ENCODE data around the gene SNAPC4.
"Not testable (repeated sequence)": the region's sequence is repeated elsewhere in the genome, so short reads cannot be mapped to it uniquely, and the experiment has no call there.

Gene SNAPC4

DNA sequence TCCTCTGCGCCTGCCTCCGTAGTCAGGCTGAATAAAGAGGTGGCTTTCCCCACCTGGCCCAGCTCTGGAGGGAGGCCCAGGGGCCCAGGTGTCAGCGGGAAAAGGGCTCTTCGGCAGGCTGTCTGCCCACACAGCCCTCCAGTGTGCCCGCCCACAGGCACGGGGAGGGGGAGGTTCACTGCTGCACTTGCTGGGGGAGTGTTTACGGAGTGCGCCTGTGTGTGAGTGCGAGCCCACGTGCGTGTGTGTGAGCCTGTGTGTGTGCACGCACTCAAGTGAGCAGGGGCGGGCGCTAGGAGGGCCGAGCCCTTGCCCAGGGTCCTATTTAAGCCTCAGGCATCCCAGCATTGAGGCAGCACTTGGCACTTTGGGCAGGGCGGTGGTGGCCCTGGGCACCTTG is 47.3 kb downstream of the SNAPC4 start:
- DNase-seq, result peak; percentile 19

DNA sequence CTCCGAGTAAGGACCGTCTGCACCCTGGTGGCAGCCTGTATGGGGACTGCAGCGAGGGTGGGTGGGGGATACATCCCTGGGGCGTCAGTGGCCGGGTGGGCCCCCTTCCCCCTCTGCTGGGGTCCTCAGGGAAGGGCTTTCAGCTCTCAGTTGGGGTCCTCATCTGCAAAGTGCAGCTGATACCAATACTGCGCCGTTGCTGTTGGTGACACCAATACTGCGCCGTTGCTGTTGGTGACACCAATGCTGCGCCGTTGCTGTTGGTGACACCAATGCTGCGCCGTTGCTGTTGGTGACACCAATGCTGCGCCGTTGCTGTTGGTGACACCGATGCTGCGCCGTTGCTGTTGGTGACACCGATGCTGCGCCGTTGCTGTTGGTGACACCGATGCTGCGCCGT is 48.1 kb downstream of the SNAPC4 start:
- DNase-seq, result not testable (repeated sequence)

DNA sequence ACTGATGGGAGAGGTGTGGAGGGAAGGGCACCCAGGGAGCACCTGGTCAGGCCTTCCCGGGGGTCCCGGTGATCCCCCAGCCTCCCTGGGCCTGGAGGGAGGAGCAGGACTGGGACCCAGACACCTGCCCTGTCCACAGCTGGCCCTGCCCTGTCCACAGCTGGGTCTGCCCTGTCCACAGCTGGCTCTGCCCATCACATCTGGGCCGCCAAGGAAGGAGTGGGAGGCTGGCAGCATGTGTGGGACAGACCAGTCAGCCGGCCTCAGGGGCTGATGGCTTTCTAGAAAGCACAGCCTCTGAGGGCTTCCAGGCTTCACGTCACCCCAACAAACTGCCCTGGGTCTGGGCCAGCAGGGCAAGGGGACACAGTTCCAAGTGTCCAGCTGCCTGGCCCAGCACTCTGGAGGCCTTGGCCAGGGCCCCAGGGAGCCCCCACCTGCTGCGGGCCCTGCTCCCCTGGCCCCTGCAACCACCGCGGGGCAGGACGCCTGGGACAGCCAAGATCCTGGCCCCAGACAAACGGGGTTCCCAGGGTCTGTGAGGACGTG is 48.6 kb downstream of the SNAPC4 start:
- DNase-seq, result no peak
